Mesothelial cell of epicardium (in vitro differentiated cells): ENCODE results near the gene VIPR2. TPM values are rescaled to one million over a fixed set of nuclear protein-coding genes. Genes with fewer than 3 reads are reported as not detected.
A peak's percentile ranks its signal among the peaks of the same experiment; 100 is the strongest.

ENCODE experiments used
- DNase-seq, 2 experiments: peaks; one replicate each; pipeline ENCODE4 v3.0.0; 2021; ENCODE audit warnings: low spot score in 2 of 2; ENCODE audit not compliant: unreplicated experiment in 2 of 2
- H3K27ac Mint-ChIP-seq: 2 replicates; pipeline ENCODE4 v1.8.0; 2021; ENCODE audit warnings: mixed read lengths
- H3K27me3 Mint-ChIP-seq: 2 replicates; pipeline ENCODE4 v1.8.0; 2021; ENCODE audit warnings: low read depth, mixed read lengths
- H3K36me3 Mint-ChIP-seq: 2 replicates; pipeline ENCODE4 v1.8.0; 2021; ENCODE audit warnings: mixed read lengths
- H3K4me1 Mint-ChIP-seq: 2 replicates; pipeline ENCODE4 v1.8.0; 2021; ENCODE audit warnings: mixed read lengths
- H3K4me3 Mint-ChIP-seq: 2 replicates; pipeline ENCODE4 v1.8.0; 2021; ENCODE audit warnings: mild to moderate bottlenecking, moderate library complexity, mixed read lengths
- H3K9me3 Mint-ChIP-seq: 2 replicates; pipeline ENCODE4 v1.8.0; 2021; ENCODE audit warnings: mixed read lengths
- CTCF ChIP-seq: fragments of 200-600 bp; sonication (generic); IDR thresholded peaks from one replicate; pipeline ENCODE4 v1.5.0; 2021; ENCODE audit warnings: antibody characterized with exemption; ENCODE audit not compliant: unreplicated experiment
- total RNA-seq: library from RNA; stranded (reverse); gene quantifications from 3 replicates; pipeline ENCODE4 v1.2.1, GENCODE V29; 2021

Gene VIPR2
- total RNA-seq, 1 donor from 2014 or later = 0.04 TPM

GRCh38 chr7:159038066-159038465, 106.6 kb downstream of the VIPR2 start:
- H3K36me3 Mint-ChIP-seq = no peaks in the 10 kb centered on the region
- H3K27ac Mint-ChIP-seq = no peak overlapping the region
- H3K27me3 Mint-ChIP-seq = no peaks in the 10 kb centered on the region
- peaks cover 4% of the 10 kb centered on the region for H3K9me3 Mint-ChIP-seq
- no peak for TF ChIP-seq CTCF
- no peak for DNase-seq
- H3K4me1 Mint-ChIP-seq = peaks cover 23% of the 10 kb centered on the region
- H3K4me3 Mint-ChIP-seq = no peak overlapping the region

- Mint-ChIP-seq H3K27me3 (no peaks in the 10 kb centered on the region), H3K4me1 (peaks cover 23% of the 10 kb centered on the region), H3K36me3 (no peaks in the 10 kb centered on the region), H3K27ac (no peak overlapping the region), H3K4me3 (no peak overlapping the region), H3K9me3 (peaks cover under 1% of the 10 kb centered on the region)
- DNase-seq = no peak
- TF ChIP-seq CTCF = no peak
Measured at GRCh38 chr7:159036916-159037605, 107.6 kb downstream of the VIPR2 start.

- DNase-seq = no peak
- Mint-ChIP-seq H3K36me3 (no peaks in the 10 kb centered on the region), H3K4me1 (peaks cover 31% of the 10 kb centered on the region), H3K27me3 (peaks cover 3% of the 10 kb centered on the region), H3K9me3 (no peaks in the 10 kb centered on the region), H3K4me3 (no peak overlapping the region), H3K27ac (no peak overlapping the region)
- no peak for TF ChIP-seq CTCF
Measured at GRCh38 chr7:159035571-159036073, 109.0 kb downstream of the VIPR2 start.

GRCh38 chr7:159034988-159035387, 109.7 kb downstream of the VIPR2 start:
- Mint-ChIP-seq H3K9me3 (no peaks in the 10 kb centered on the region), H3K4me1 (peaks cover 31% of the 10 kb centered on the region), H3K4me3 (no peak overlapping the region), H3K36me3 (no peaks in the 10 kb centered on the region), H3K27ac (no peak overlapping the region), H3K27me3 (peaks cover 3% of the 10 kb centered on the region)
- no peak for DNase-seq
- no peak for TF ChIP-seq CTCF

GRCh38 chr7:159034394-159034793, 110.3 kb downstream of the VIPR2 start:
- Mint-ChIP-seq H3K4me3 (no peak overlapping the region), H3K36me3 (no peaks in the 10 kb centered on the region), H3K27ac (peak overlapping the region; percentile 16), H3K27me3 (peaks cover 3% of the 10 kb centered on the region), H3K9me3 (no peaks in the 10 kb centered on the region), H3K4me1 (peaks cover 31% of the 10 kb centered on the region)
- TF ChIP-seq CTCF = no peak
- DNase-seq = no peak
